Osteocyte (in vitro differentiated cells): ENCODE data around the gene XIRP1. TPM values are rescaled to one million over a fixed set of nuclear protein-coding genes. Genes with fewer than 3 reads are reported as not detected.
"Not testable (repeated sequence)": the region's sequence is repeated elsewhere in the genome, so short reads cannot be mapped to it uniquely, and the experiment has no call there.

ENCODE experiments used
- DNase-seq: peaks from one replicate; pipeline ENCODE4 v3.0.0; 2021; ENCODE audit warnings: mixed read lengths; ENCODE audit not compliant: unreplicated experiment; ENCODE audit errors: extremely low spot score
- H3K27ac Mint-ChIP-seq: one replicate; pipeline ENCODE4 v1.8.0; 2021; ENCODE audit warnings: mild to moderate bottlenecking, mixed read lengths; ENCODE audit not compliant: unreplicated experiment
- H3K27me3 Mint-ChIP-seq: one replicate; pipeline ENCODE4 v1.8.0; 2021; ENCODE audit warnings: mixed read lengths; ENCODE audit not compliant: unreplicated experiment
- H3K36me3 Mint-ChIP-seq: one replicate; pipeline ENCODE4 v1.8.0; 2021; ENCODE audit warnings: mixed read lengths; ENCODE audit not compliant: unreplicated experiment
- H3K4me1 Mint-ChIP-seq: one replicate; pipeline ENCODE4 v1.8.0; 2021; ENCODE audit warnings: mixed read lengths; ENCODE audit not compliant: unreplicated experiment
- H3K4me3 Mint-ChIP-seq: one replicate; pipeline ENCODE4 v1.8.0; 2021; ENCODE audit warnings: mild to moderate bottlenecking, moderate library complexity, mixed read lengths; ENCODE audit not compliant: unreplicated experiment
- H3K9me3 Mint-ChIP-seq: one replicate; pipeline ENCODE4 v1.8.0; 2021; ENCODE audit warnings: mixed read lengths; ENCODE audit not compliant: unreplicated experiment
- total RNA-seq: library from RNA; stranded (reverse); gene quantifications from 2 replicates; pipeline ENCODE4 v1.2.1, GENCODE V29; 2021
- TF ChIP-seq, protein P1 (sequence below): fragments of 200-600 bp; sonication (generic); IDR thresholded peaks from 2 replicates; pipeline ENCODE4 v1.5.0; 2021; ENCODE audit warnings: antibody characterized with exemption, mild to moderate bottlenecking, moderate library complexity

Gene XIRP1
- total RNA-seq, 1 donor from 2014 or later, result not detected

DNA sequence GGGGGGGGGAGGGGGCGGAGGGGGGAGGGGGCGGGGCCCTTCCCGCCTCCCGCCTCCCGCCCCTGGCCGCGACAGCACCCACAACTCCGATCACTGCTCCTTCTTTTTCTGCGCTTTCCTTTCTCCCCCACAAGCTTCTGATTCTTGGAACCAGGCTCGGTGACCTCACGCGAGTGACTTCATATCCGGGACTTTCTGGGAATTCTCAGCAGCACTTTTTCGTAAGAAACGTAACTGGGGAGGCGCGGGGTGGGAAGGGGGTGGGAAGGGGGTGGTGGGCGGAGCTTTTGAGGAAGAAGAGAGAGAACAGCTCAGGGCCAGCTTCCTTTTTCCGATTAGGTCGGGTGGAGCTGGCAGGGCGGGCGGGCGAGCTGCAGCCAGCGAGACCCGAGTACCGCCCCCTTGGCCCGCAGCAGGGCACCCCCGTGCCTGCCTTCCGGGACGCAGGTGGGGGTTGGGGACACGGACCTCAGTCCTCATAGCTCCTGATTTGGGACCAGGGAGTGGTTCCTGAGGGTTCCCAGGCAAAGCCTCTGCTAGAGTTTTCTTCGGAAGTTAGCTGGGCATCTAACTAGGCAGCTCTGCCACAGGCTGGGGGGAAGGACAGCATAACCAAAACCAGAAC is 14.6 kb downstream of the XIRP1 start:
- Mint-ChIP-seq H3K4me3 (peak overlapping the region; percentile 80), H3K4me1 (peaks cover 23% of the 10 kb centered on the region)
- TF ChIP-seq, protein P1, sequence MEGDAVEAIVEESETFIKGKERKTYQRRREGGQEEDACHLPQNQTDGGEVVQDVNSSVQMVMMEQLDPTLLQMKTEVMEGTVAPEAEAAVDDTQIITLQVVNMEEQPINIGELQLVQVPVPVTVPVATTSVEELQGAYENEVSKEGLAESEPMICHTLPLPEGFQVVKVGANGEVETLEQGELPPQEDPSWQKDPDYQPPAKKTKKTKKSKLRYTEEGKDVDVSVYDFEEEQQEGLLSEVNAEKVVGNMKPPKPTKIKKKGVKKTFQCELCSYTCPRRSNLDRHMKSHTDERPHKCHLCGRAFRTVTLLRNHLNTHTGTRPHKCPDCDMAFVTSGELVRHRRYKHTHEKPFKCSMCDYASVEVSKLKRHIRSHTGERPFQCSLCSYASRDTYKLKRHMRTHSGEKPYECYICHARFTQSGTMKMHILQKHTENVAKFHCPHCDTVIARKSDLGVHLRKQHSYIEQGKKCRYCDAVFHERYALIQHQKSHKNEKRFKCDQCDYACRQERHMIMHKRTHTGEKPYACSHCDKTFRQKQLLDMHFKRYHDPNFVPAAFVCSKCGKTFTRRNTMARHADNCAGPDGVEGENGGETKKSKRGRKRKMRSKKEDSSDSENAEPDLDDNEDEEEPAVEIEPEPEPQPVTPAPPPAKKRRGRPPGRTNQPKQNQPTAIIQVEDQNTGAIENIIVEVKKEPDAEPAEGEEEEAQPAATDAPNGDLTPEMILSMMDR, result no peak

GRCh38 chr3:39176025-39176714 is 16.2 kb downstream of the XIRP1 start:
- Mint-ChIP-seq H3K9me3 (no peaks in the 10 kb centered on the region), H3K36me3 (no peaks in the 10 kb centered on the region), H3K27ac (peak overlapping the region; percentile 95), H3K4me3 (no peak overlapping the region), H3K4me1 (peaks cover 20% of the 10 kb centered on the region), H3K27me3 (peaks cover 9% of the 10 kb centered on the region)
- TF ChIP-seq, protein P1, result no peak
- no peak for DNase-seq

More for the DNA sequence above, 14.6 kb downstream of the XIRP1 start:
- H3K27me3 Mint-ChIP-seq, result peaks cover 3% of the 10 kb centered on the region
- H3K9me3 Mint-ChIP-seq, result no peaks in the 10 kb centered on the region
- DNase-seq, result no peak
- no peaks in the 10 kb centered on the region for H3K36me3 Mint-ChIP-seq
- peak overlapping the region; percentile 95 for H3K27ac Mint-ChIP-seq

- TF ChIP-seq, protein P1, result no peak
- H3K4me3 Mint-ChIP-seq, result no peak overlapping the region
- H3K36me3 Mint-ChIP-seq, result no peaks in the 10 kb centered on the region
- no peak for DNase-seq
- H3K9me3 Mint-ChIP-seq, result no peaks in the 10 kb centered on the region
- peaks cover 5% of the 10 kb centered on the region for H3K27me3 Mint-ChIP-seq
- no peak overlapping the region for H3K27ac Mint-ChIP-seq
- peaks cover 8% of the 10 kb centered on the region for H3K4me1 Mint-ChIP-seq
Observed at GRCh38 chr3:39173318-39174125, 18.9 kb downstream of the XIRP1 start.

DNA sequence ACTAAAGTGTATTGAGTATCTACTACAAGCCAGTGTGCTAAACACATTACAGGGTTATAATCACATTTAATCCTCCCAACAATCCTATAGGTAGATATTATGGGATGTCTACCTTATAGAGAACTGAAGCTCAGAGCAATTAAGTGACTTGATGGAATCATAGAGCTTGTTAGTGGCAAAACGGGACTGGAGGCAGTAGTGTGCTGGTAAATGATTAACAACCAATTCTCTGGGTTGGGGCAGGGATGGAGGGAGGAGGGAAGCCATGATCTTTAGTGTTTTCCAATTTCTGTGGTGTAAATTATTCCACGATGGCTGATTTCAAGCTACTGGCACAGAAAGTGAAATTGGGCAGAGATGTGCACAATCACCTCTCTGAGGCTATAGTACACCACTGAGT is 20.5 kb downstream of the XIRP1 start:
- TF ChIP-seq, protein P1, result no peak
- Mint-ChIP-seq H3K4me1 (no peaks in the 10 kb centered on the region), H3K9me3 (no peaks in the 10 kb centered on the region), H3K4me3 (no peak overlapping the region), H3K27me3 (peaks cover 5% of the 10 kb centered on the region), H3K36me3 (no peaks in the 10 kb centered on the region), H3K27ac (no peak overlapping the region)
- DNase-seq, result no peak

DNA sequence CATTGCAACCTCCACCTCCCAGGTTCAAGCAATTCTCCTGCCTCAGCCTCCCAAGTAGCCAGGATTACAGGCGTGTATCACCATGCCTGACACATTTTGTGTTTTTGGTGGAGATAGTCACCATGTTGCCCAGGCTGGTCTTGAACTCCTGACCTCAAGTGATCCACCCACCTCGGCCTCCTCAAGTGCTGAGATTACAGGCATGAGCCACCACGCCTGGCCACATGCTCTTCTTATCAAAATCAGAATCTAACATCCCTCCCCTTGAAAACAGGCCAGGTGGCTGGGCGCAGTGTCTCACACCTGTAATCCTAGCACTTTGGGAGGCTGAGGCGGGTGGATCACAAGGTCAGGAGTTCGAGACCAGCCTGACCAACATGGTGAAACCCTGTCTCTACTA is 21.5 kb downstream of the XIRP1 start:
- DNase-seq, H3K27ac Mint-ChIP-seq, H3K4me3 Mint-ChIP-seq, H3K4me1 Mint-ChIP-seq, H3K36me3 Mint-ChIP-seq, H3K27me3 Mint-ChIP-seq, H3K9me3 Mint-ChIP-seq: not testable (repeated sequence)
